HepG2 (cell line): ENCODE results near the gene CDKN3. TPM values are rescaled to one million over a fixed set of nuclear protein-coding genes. Genes with fewer than 3 reads are reported as not detected.
A peak's percentile ranks its signal among the peaks of the same experiment; 100 is the strongest.

Source experiments
- ADNP ChIP-seq: sonication (generic); formaldehyde crosslinking; IDR thresholded peaks from 2 replicates; pipeline ENCODE4 v1.4.0; 2020; ENCODE audit warnings: missing genetic modification reagents
- EED ChIP-seq: sonication (generic); formaldehyde crosslinking; IDR thresholded peaks from 2 replicates; pipeline ENCODE4 v1.5.0; 2020; ENCODE audit warnings: mild to moderate bottlenecking, missing genetic modification reagents
- GATAD1 ChIP-seq: IDR thresholded peaks from 2 replicates; pipeline ENCODE4 v1.6.1; 2016; ENCODE audit warnings: missing genetic modification reagents, missing compliant biosample characterization
- JUND ChIP-seq: sonication (generic); formaldehyde crosslinking; IDR thresholded peaks from 2 replicates; pipeline ENCODE4 v1.8.0; 2022; ENCODE audit warnings: mild to moderate bottlenecking, missing genetic modification reagents
- KDM1A ChIP-seq: IDR thresholded peaks from 2 replicates; pipeline ENCODE4 v1.6.1; 2016; ENCODE audit warnings: missing compliant biosample characterization
- KLF6 ChIP-seq: IDR thresholded peaks from 2 replicates; pipeline ENCODE4 v1.8.0; 2016; ENCODE audit warnings: missing biosample characterization, missing genetic modification reagents
- MLLT10 ChIP-seq: sonication (generic); formaldehyde crosslinking; IDR thresholded peaks from 2 replicates; pipeline ENCODE4 v1.4.0; 2020; ENCODE audit warnings: missing genetic modification reagents
- SIN3A ChIP-seq: IDR thresholded peaks from 2 replicates; pipeline ENCODE4 v1.6.1; 2011; ENCODE audit warnings: low read depth, mild to moderate bottlenecking, control low read depth, low read length, borderline replicate concordance
- SIX1 ChIP-seq: sonication (generic); formaldehyde crosslinking; IDR thresholded peaks from 2 replicates; pipeline ENCODE4 v1.4.0; 2020; ENCODE audit warnings: missing genetic modification reagents, borderline replicate concordance
- SNAPC4 ChIP-seq: sonication (generic); formaldehyde crosslinking; IDR thresholded peaks from 2 replicates; pipeline ENCODE4 v1.4.0; 2020; ENCODE audit warnings: mild to moderate bottlenecking, missing genetic modification reagents
- SNAPC5 ChIP-seq: sonication (generic); formaldehyde crosslinking; IDR thresholded peaks from 2 replicates; pipeline ENCODE4 v1.8.1; 2023; ENCODE audit warnings: mild to moderate bottlenecking, missing genetic modification reagents, borderline replicate concordance
- SRY ChIP-seq: sonication (generic); formaldehyde crosslinking; IDR thresholded peaks from 2 replicates; pipeline ENCODE4 v1.8.0; 2022; ENCODE audit warnings: mild to moderate bottlenecking, missing genetic modification reagents
- TEAD2 ChIP-seq: sonication (generic); formaldehyde crosslinking; IDR thresholded peaks from 2 replicates; pipeline ENCODE4 v1.9.0; 2021; ENCODE audit warnings: missing genetic modification reagents
- TIGD3 ChIP-seq: sonication (generic); formaldehyde crosslinking; IDR thresholded peaks from 2 replicates; pipeline ENCODE4 v1.5.1; 2020; ENCODE audit warnings: mild to moderate bottlenecking, missing genetic modification reagents, borderline replicate concordance
- U2AF1 ChIP-seq: fragments of 200-400 bp; formaldehyde crosslinking; optimal IDR thresholded peaks from 2 replicates; pipeline ENCODE3; 2017; ENCODE audit warnings: mild to moderate bottlenecking, low read depth, low read length
- ZBTB21 ChIP-seq: sonication (generic); formaldehyde crosslinking; IDR thresholded peaks from 2 replicates; pipeline ENCODE4 v1.4.0; 2020; ENCODE audit warnings: missing genetic modification reagents
- ZBTB25 ChIP-seq: IDR thresholded peaks from 2 replicates; pipeline ENCODE4 v1.6.1; 2018; ENCODE audit warnings: missing genetic modification reagents
- ZFYVE20 ChIP-seq: sonication (generic); formaldehyde crosslinking; IDR thresholded peaks from 2 replicates; pipeline ENCODE4 v1.8.0; 2023; ENCODE audit warnings: low read depth, mild to moderate bottlenecking, moderate library complexity, missing genetic modification reagents, borderline replicate concordance
- ZNF225 ChIP-seq: sonication (generic); formaldehyde crosslinking; IDR thresholded peaks from 2 replicates; pipeline ENCODE4 v1.4.0; 2020; ENCODE audit warnings: mild to moderate bottlenecking, missing genetic modification reagents
- ZNF276 ChIP-seq: sonication (generic); formaldehyde crosslinking; IDR thresholded peaks from 2 replicates; pipeline ENCODE4 v1.4.0; 2020; ENCODE audit warnings: mild to moderate bottlenecking, low read depth, missing genetic modification reagents
- ZNF34 ChIP-seq: sonication (generic); formaldehyde crosslinking; IDR thresholded peaks from 2 replicates; pipeline ENCODE4 v1.4.0; 2020; ENCODE audit warnings: mild to moderate bottlenecking, missing genetic modification reagents, borderline replicate concordance
- ZNF652 ChIP-seq: IDR thresholded peaks from 2 replicates; pipeline ENCODE4 v1.6.1; 2016; ENCODE audit warnings: low read depth, borderline replicate concordance
- polyA plus RNA-seq, 8 experiments: library from polyadenylated mRNA; depleted of rRNA in 3 of 8; stranded (reverse) in 7 of 8; unstranded in 1 of 8; fragments of >200 nt; fragmentation: Illumina TruSeq in 4 of 8; extraction: Trizol in 4 of 8; gene quantifications; 2 replicates each; pipeline versions ENCODE4 v1.2.1 to v1.2.3, GENCODE V29; 2011 to 2016; ENCODE audit warnings: low read depth in 4 of 8, missing spikeins in 1 of 8, mixed read lengths in 1 of 8; ENCODE audit not compliant: insufficient read depth in 1 of 8
- total RNA-seq, 5 experiments: library from RNA; depleted of rRNA; stranded (reverse); fragments of >200 nt; fragmentation: Illumina TruSeq; extraction: Trizol; gene quantifications; 2 replicates each; pipeline ENCODE4 v1.2.3, GENCODE V29; 2016; ENCODE audit warnings: low read depth in 1 of 5

Gene CDKN3
- total and polyA plus RNA-seq, 2 of the 13 experiments (the other 11 are each of a cell fraction or from before 2014, with no cell fraction given) = 63.0 to 88.9 TPM

- TF ChIP-seq SNAPC4 (CRISPR knock-in tag) = 0 out of 2 replicates have a peak, but pooled peaks have one; percentile 39
- no peak for TF ChIP-seq TEAD2 (CRISPR knock-in tag)
- TF ChIP-seq TIGD3 (CRISPR knock-in tag) = no peak
- peak; percentile 72 for TF ChIP-seq GATAD1
- no peak for TF ChIP-seq SIN3A
- TF ChIP-seq KDM1A (CRISPR knock-in tag) = peak; percentile 80; the same call in 1 of the 2 replicates
- TF ChIP-seq KLF6 = peak; percentile 49; the same call in 1 of the 2 replicates
- 0 out of 2 replicates have a peak, but pooled peaks have one; percentile 35 for TF ChIP-seq ZNF276 (CRISPR knock-in tag)
- no peak for TF ChIP-seq SRY
- no peak for TF ChIP-seq ZFYVE20 (CRISPR knock-in tag)
- no peak for TF ChIP-seq SNAPC5 (CRISPR knock-in tag)
- TF ChIP-seq EED (CRISPR knock-in tag) = no peak
- no peak; the same call in 1 of the 2 replicates for TF ChIP-seq ZNF225 (CRISPR knock-in tag)
- peak; percentile 60; the same call in 1 of the 2 replicates for TF ChIP-seq ZNF652 (CRISPR knock-in tag)
- peak; percentile 66; the same call in 1 of the 2 replicates for TF ChIP-seq SIX1 (CRISPR knock-in tag)
- no peak for TF ChIP-seq JUND (CRISPR knock-in tag)
- TF ChIP-seq ADNP = no peak
- TF ChIP-seq MLLT10 = no peak
- TF ChIP-seq ZNF34 (CRISPR knock-in tag) = no peak; the same call in 1 of the 2 replicates
- TF ChIP-seq ZBTB25 = no peak; the same call in 1 of the 2 replicates
- no peak for TF ChIP-seq U2AF1
- peak; percentile 61; the same call in 1 of the 2 replicates for TF ChIP-seq ZBTB21 (CRISPR knock-in tag)
Measured at GRCh38 chr14:54354096-54354495, 42.7 kb upstream of the CDKN3 start (continued).
